Heart right ventricle (tissue), 16 donors: Measurements from ENCODE around the gene MARCKSL1. TPM values are rescaled to one million over a fixed set of nuclear protein-coding genes. Genes with fewer than 3 reads are reported as not detected.
A peak's percentile ranks its signal among the peaks of the same experiment; 100 is the strongest.
"Not testable (repeated sequence)": the region's sequence is repeated elsewhere in the genome, so short reads cannot be mapped to it uniquely, and the experiment has no call there.

ENCODE experiments used
- ATAC-seq, 8 donors: fragments of 200-7000 bp; cut with Tn5 transposase; one replicate each; pipeline ENCODE4 v1.9.1; 2020; ENCODE audit warnings: mild to moderate bottlenecking in 8 of 8, moderate library complexity in 8 of 8, moderate number of reproducible peaks in 1 of 8
- DNase-seq, 2 donors: peaks; one replicate each; pipeline ENCODE4 v3.0.0-alpha.2; 2020
- H3K27ac ChIP-seq, 10 donors: fragments of 200-600 bp; sonication (generic) in 2 of 10; one replicate each; pipeline versions ENCODE4 v1.5.0 to v1.8.0; 2020 to 2022; ENCODE audit warnings: mild to moderate bottlenecking in 3 of 10
- H3K27me3 ChIP-seq, 7 donors: fragments of 200-600 bp; one replicate each; pipeline ENCODE4 v1.8.0; 2021 to 2022; ENCODE audit warnings: mild to moderate bottlenecking in 2 of 7
- H3K36me3 ChIP-seq, 9 donors: fragments of 200-600 bp; sonication (generic) in 1 of 9; one replicate each; pipeline versions ENCODE4 v1.5.0 to v1.8.0; 2020 to 2022; ENCODE audit warnings: mild to moderate bottlenecking in 2 of 9
- H3K4me1 ChIP-seq, 9 donors: fragments of 200-600 bp; sonication (generic) in 1 of 9; one replicate each; pipeline versions ENCODE4 v1.5.0 to v1.8.0; 2020 to 2022; ENCODE audit warnings: mild to moderate bottlenecking in 4 of 9
- H3K4me3 ChIP-seq, 10 donors: fragments of 200-600 bp; sonication (generic) in 2 of 10; one replicate each; pipeline versions ENCODE4 v1.5.0 to v1.8.0; 2020 to 2022; ENCODE audit warnings: mild to moderate bottlenecking in 7 of 10, moderate library complexity in 2 of 10
- H3K9me3 ChIP-seq, 11 donors: fragments of 200-600 bp in 10 of 11; sonication (generic) in 2 of 11; one replicate each; pipeline versions ENCODE4 v1.5.0 to v1.8.0; 2013 to 2022; ENCODE audit warnings: mild to moderate bottlenecking in 2 of 11, control low read depth in 1 of 11, moderate library complexity in 1 of 11
- CTCF ChIP-seq, 9 donors: fragments of 200-600 bp; sonication (generic) in 2 of 9; IDR thresholded peaks; one replicate each; pipeline versions ENCODE4 v1.5.0 to v1.8.0; 2021 to 2022; ENCODE audit warnings: antibody characterized with exemption in 9 of 9, mild to moderate bottlenecking in 5 of 9, moderate library complexity in 1 of 9
- WGBS, 2 donors: extraction: QIAGEN DNeasy Blood & Tissue Kit; methylation state at CpG; one replicate each; pipeline ENCODE4 v1.1.7; 2013; ENCODE audit warnings: inconsistent platforms in 1 of 2; 5-methylcytosine and 5-hydroxymethylcytosine counted together
- intact Hi-C, 10 donors: fragments of 100-400 bp; cut with DNase I; formaldehyde crosslinking; loops; one replicate each; pipeline versions ENCODE4 v1.11.1 to v1.14.2; 2022
- polyA plus RNA-seq, 2 donors: library from polyadenylated mRNA; stranded (reverse); fragments of 200-250 nt; gene quantifications; one replicate each; pipeline ENCODE4 v1.2.3, GENCODE V29; 2013
- total RNA-seq, 10 donors: library from RNA; stranded (reverse); fragmentation: NEBNext Ultra II Directional in 3 of 10; extraction: Animal tissue kit (Norgen Biotek cat#: 25700) in 3 of 10; gene quantifications; one replicate each; pipeline versions ENCODE4 v1.2.1 to v1.2.4, GENCODE V29; 2021 to 2023
- donor health status: Arrhythmogenic right ventricular cardiomyopathy.
- donor health status: ischemic (EF 13 %, LVEDD 7.1; RV severe dilation, severe dysfunction).
- donor health status: healthy with polysubstance abuse.
- donor health status: DM: no; HTN: yes; CAD: no.
- donor health status: DM: no; HTN: no; CAD: no.
- donor health status: ischemic (EF 25% LVEDD 6.9; RV normal size, moderate dysfunction).
- donor health status: ischemic (EF 25% LVEDD 5.7; RV mildly dilated, moderate dysfunction).
- donor health status: healthy.
- donor health status: DM: yes; HTN: yes; CAD: no.
- donor health status: Ischemic cardiomyopathy.
- donor health status: ischemic (EF 35%, LVEDD 5.7; RV mildly dilated, moderate dysfunction).
- donor health status: nonischemic (EF 11% LVEDD 7.7; RV severe dilation, severe dysfunction).
- donor health status: DM: yes; HTN: yes; CAD: no.
- donor health status: PGD.
- donor health status: ischemic (EF 29% LVEDD 5.4; RV normal size, mild dysfunction).
- donor health status: nonischemic (EF 23%, LVEDD 6.1; RV moderate dilation, normal function).

The MARCKSL1 gene
- total and polyA plus RNA-seq, 12 donors: 6.3 to 61.1 (median 16.2) TPM

GRCh38 chr1:32356478-32356877 is 20.4 kb upstream of the MARCKSL1 start:
- Histone ChIP-seq H3K36me3 (peaks cover 0 to 8% (median 0%) of the 10 kb centered on the region in 9 donors), H3K9me3 (no peaks in the 10 kb centered on the region), H3K4me3 (no peak overlapping the region), H3K27ac (no peak overlapping the region), H3K4me1 (peaks cover 12 to 37% (median 35%) of the 10 kb centered on the region in 9 donors), H3K27me3 (peaks cover 0 to 5% (median 0%) of the 10 kb centered on the region in 7 donors)
- intact Hi-C loops: no loop called here
- TF ChIP-seq CTCF (IDR thresholded peaks at IDR 0.05): no peak
- no peak for DNase-seq
- ATAC-seq: no peak
- WGBS, 2 donors: 100% methylated on average over 1 of the region's 1 CpG

- H3K4me3 ChIP-seq, H3K9me3 ChIP-seq, H3K36me3 ChIP-seq, H3K27ac ChIP-seq, ATAC-seq, H3K27me3 ChIP-seq, intact Hi-C loops, DNase-seq: not testable (repeated sequence)
- H3K4me1 ChIP-seq: peaks cover 11 to 37% (median 33%) of the 10 kb centered on the region in 9 donors
- 92 to 95% methylated on average over 6 of the region's 6 CpGs for WGBS, 2 donors
These were observed 19.7 kb upstream of the MARCKSL1 start for GRCh38 chr1:32355778-32356177.

- no peak for TF ChIP-seq CTCF (IDR thresholded peaks at IDR 0.05)
- peak in 3 of 8 donors; percentile 6 to 21 (median 20) for ATAC-seq
- peaks cover 11 to 54% (median 49%) of the 10 kb centered on the region in 9 donors for H3K4me1 ChIP-seq
- H3K4me3 ChIP-seq: no peak overlapping the region
- intact Hi-C loops: loop anchor here in 1 of 10 donors (5.0 kb wide), 1 partner anchor 38 kb away; the partner anchor contains the start of gene BSDC1
- H3K9me3 ChIP-seq: no peaks in the 10 kb centered on the region
- 20 to 25% methylated on average over 2 of the region's 2 CpGs for WGBS, 2 donors
- peak; percentile 49 to 51 for DNase-seq
- peak overlapping the region; percentile 32 to 98 (median 95) for H3K27ac ChIP-seq
- no peaks in the 10 kb centered on the region for H3K27me3 ChIP-seq
- H3K36me3 ChIP-seq: peaks cover 0 to 4% (median 0%) of the 10 kb centered on the region in 9 donors
These were observed 18.0 kb upstream of the MARCKSL1 start for GRCh38 chr1:32353886-32354570.

- Histone ChIP-seq H3K36me3 (peaks cover 0 to 4% (median 0%) of the 10 kb centered on the region in 9 donors), H3K4me1 (peaks cover 11 to 60% (median 54%) of the 10 kb centered on the region in 9 donors), H3K27ac (peak overlapping the region in 9 of 10 donors; percentile 57 to 98 (median 95)), H3K9me3 (no peaks in the 10 kb centered on the region), H3K4me3 (no peak overlapping the region), H3K27me3 (no peaks in the 10 kb centered on the region)
- intact Hi-C loops: loop anchor here in 1 of 10 donors (5.0 kb wide), 1 partner anchor 39 kb away; the partner anchor contains the start of gene BSDC1
- WGBS, 2 donors: 50 to 62% methylated on average over 2 of the region's 2 CpGs
- DNase-seq: no peak
- peak in 1 of 8 donors; percentile 6 for ATAC-seq
- no peak for TF ChIP-seq CTCF (IDR thresholded peaks at IDR 0.05)
These were observed 17.4 kb upstream of the MARCKSL1 start for GRCh38 chr1:32353431-32353830.
